Type B pancreatic cell (in vitro differentiated cells): ENCODE results near the gene KLK8. TPM values are rescaled to one million over a fixed set of nuclear protein-coding genes. Genes with fewer than 3 reads are reported as not detected.

Experiments used
- DNase-seq: peaks from one replicate; pipeline ENCODE4 v3.0.0; 2021; ENCODE audit warnings: mixed read lengths; ENCODE audit not compliant: unreplicated experiment; ENCODE audit errors: extremely low spot score
- H3K27ac Mint-ChIP-seq: 2 replicates; pipeline ENCODE4 v1.8.0; 2021; ENCODE audit warnings: mild to moderate bottlenecking, mixed read lengths
- H3K27me3 Mint-ChIP-seq: 2 replicates; pipeline ENCODE4 v1.8.0; 2021; ENCODE audit warnings: mixed read lengths
- H3K36me3 Mint-ChIP-seq: 2 replicates; pipeline ENCODE4 v1.8.0; 2021; ENCODE audit warnings: mixed read lengths
- H3K4me1 Mint-ChIP-seq: one replicate; pipeline ENCODE4 v1.8.0; 2021; ENCODE audit warnings: mixed read lengths; ENCODE audit not compliant: unreplicated experiment
- H3K4me3 Mint-ChIP-seq: 2 replicates; pipeline ENCODE4 v1.8.0; 2021; ENCODE audit warnings: mild to moderate bottlenecking, mixed read lengths
- H3K9me3 Mint-ChIP-seq: 2 replicates; pipeline ENCODE4 v1.8.0; 2021; ENCODE audit warnings: mixed read lengths
- CTCF ChIP-seq: fragments of 200-600 bp; sonication (generic); conservative IDR thresholded peaks from 2 replicates; pipeline ENCODE4 v1.5.0; 2021; ENCODE audit warnings: antibody characterized with exemption, mild to moderate bottlenecking
- total RNA-seq: library from RNA; stranded (reverse); gene quantifications from 2 replicates; pipeline ENCODE4 v1.2.1, GENCODE V29; 2021; ENCODE audit warnings: low replicate concordance

Gene KLK8
- total RNA-seq, 1 donor from 2014 or later, result 2.6 TPM

GRCh38 chr19:50969413-50969760 is 32.0 kb downstream of the KLK8 start, which contains the start of gene KLK6:
Gene KLK6 (minus strand): TSS chr19:50969591. CDS start chr19:50968104, 1,487 bp downstream.
- DNase-seq, result no peak
- Mint-ChIP-seq H3K4me3 (no peak within 1 kb of the TSS), H3K27me3 (peaks cover 10% of the 10 kb centered on the region), H3K9me3 (no peaks in the 10 kb centered on the region), H3K27ac (no peak within 1 kb of the TSS), H3K36me3 (no peaks in the 10 kb centered on the region), H3K4me1 (peaks cover 8% of the 10 kb centered on the region)
- TF ChIP-seq CTCF, result no peak

GRCh38 chr19:50968716-50969412 is 32.5 kb downstream of the KLK8 start:
- H3K27ac Mint-ChIP-seq, result no peak overlapping the region
- peaks cover 11% of the 10 kb centered on the region for H3K27me3 Mint-ChIP-seq
- TF ChIP-seq CTCF, result no peak
- H3K4me3 Mint-ChIP-seq, result no peak overlapping the region
- H3K4me1 Mint-ChIP-seq, result peaks cover 4% of the 10 kb centered on the region
- no peak for DNase-seq
- H3K9me3 Mint-ChIP-seq, result no peaks in the 10 kb centered on the region
- H3K36me3 Mint-ChIP-seq, result no peaks in the 10 kb centered on the region

- H3K27ac Mint-ChIP-seq, result no peak overlapping the region
- H3K4me1 Mint-ChIP-seq, result peaks cover 4% of the 10 kb centered on the region
- H3K36me3 Mint-ChIP-seq, result no peaks in the 10 kb centered on the region
- H3K4me3 Mint-ChIP-seq, result no peak overlapping the region
- H3K9me3 Mint-ChIP-seq, result no peaks in the 10 kb centered on the region
- no peak for TF ChIP-seq CTCF
- H3K27me3 Mint-ChIP-seq, result peaks cover 15% of the 10 kb centered on the region
- DNase-seq, result no peak
Measured at GRCh38 chr19:50967929-50968715, 33.3 kb downstream of the KLK8 start.

GRCh38 chr19:50964266-50964665 is 37.1 kb downstream of the KLK8 start:
- TF ChIP-seq CTCF, result no peak
- H3K27me3 Mint-ChIP-seq, result peaks cover 37% of the 10 kb centered on the region
- H3K27ac Mint-ChIP-seq, result no peak overlapping the region
- H3K9me3 Mint-ChIP-seq, result no peaks in the 10 kb centered on the region
- H3K4me1 Mint-ChIP-seq, result peaks cover 4% of the 10 kb centered on the region
- H3K36me3 Mint-ChIP-seq, result no peaks in the 10 kb centered on the region
- no peak for DNase-seq
- no peak overlapping the region for H3K4me3 Mint-ChIP-seq

GRCh38 chr19:50963381-50963780 is 38.0 kb downstream of the KLK8 start:
- peaks cover 4% of the 10 kb centered on the region for H3K4me1 Mint-ChIP-seq
- no peak for TF ChIP-seq CTCF
- no peak for DNase-seq
- H3K36me3 Mint-ChIP-seq, result no peaks in the 10 kb centered on the region
- no peaks in the 10 kb centered on the region for H3K9me3 Mint-ChIP-seq
- no peak overlapping the region for H3K4me3 Mint-ChIP-seq
- H3K27me3 Mint-ChIP-seq, result peaks cover 43% of the 10 kb centered on the region
- H3K27ac Mint-ChIP-seq, result no peak overlapping the region
